ENCODE measurements around the gene ECHS1. TPM values are rescaled to one million over a fixed set of nuclear protein-coding genes. Genes with fewer than 3 reads are reported as not detected.

The ECHS1 gene
- total RNA-seq, 2 experiments from 2014 or later: 60.2 to 64.8 TPM

- Mint-ChIP-seq H3K27ac (no peak overlapping the region), H3K4me1 (ENCODE audit: low read depth) (peaks cover under 1% of the 10 kb centered on the region), H3K9me3 (no peaks in the 10 kb centered on the region), H3K36me3 (peaks cover 10% of the 10 kb centered on the region), H3K27me3 (no peaks in the 10 kb centered on the region), H3K4me3 (no peak overlapping the region)
- ChIA-PET POLR2A (no interaction called here), CTCF (interaction anchor here (2.6 kb wide), 1 partner anchor 32 kb away, joined by 13 read pairs; no protein-coding TSS in a partner anchor)
- intact Hi-C loops (cut with micrococcal nuclease): no loop called here
- no peak for DNase-seq
These were observed 11.9 kb downstream of the ECHS1 start for GRCh38 chr10:133361227-133361626.

- CTCF ChIA-PET: interaction anchor here (1.7 kb wide), 1 partner anchor 31 kb away, joined by 5 read pairs; no protein-coding TSS in a partner anchor
- no peak for DNase-seq
- no peaks in the 10 kb centered on the region for H3K27me3 Mint-ChIP-seq
- intact Hi-C loops (cut with micrococcal nuclease): loop anchor here (2.0 to 5.0 kb wide), 3 partner anchors 13 to 53 kb away; partner anchors contain the start of genes ECHS1, MTG1, TUBGCP2 and ZNF511
- H3K27ac Mint-ChIP-seq: no peak overlapping the region
- POLR2A ChIA-PET: no interaction called here
- no peaks in the 10 kb centered on the region for H3K9me3 Mint-ChIP-seq
- peaks cover 13% of the 10 kb centered on the region for H3K36me3 Mint-ChIP-seq
- H3K4me1 Mint-ChIP-seq (ENCODE audit: low read depth): peaks cover 3% of the 10 kb centered on the region
- H3K4me3 Mint-ChIP-seq: no peak overlapping the region
These were observed 13.1 kb downstream of the ECHS1 start for GRCh38 chr10:133359972-133360610.

GRCh38 chr10:133359554-133359971 lies 13.6 kb downstream of the ECHS1 start:
- intact Hi-C loops (cut with micrococcal nuclease): loop anchor here (2.0 to 5.0 kb wide), 3 partner anchors 13 to 52 kb away; partner anchors contain the start of genes ECHS1, MTG1, TUBGCP2 and ZNF511
- Mint-ChIP-seq H3K9me3 (no peaks in the 10 kb centered on the region), H3K27ac (no peak overlapping the region), H3K4me1 (ENCODE audit: low read depth) (peaks cover 3% of the 10 kb centered on the region), H3K4me3 (no peak overlapping the region), H3K36me3 (peaks cover 10% of the 10 kb centered on the region), H3K27me3 (no peaks in the 10 kb centered on the region)
- peak; percentile 32 for DNase-seq
- CTCF ChIA-PET: interaction anchor here (1.7 kb wide), 1 partner anchor 30 kb away, joined by 5 read pairs; no protein-coding TSS in a partner anchor
- POLR2A ChIA-PET: no interaction called here

DNA sequence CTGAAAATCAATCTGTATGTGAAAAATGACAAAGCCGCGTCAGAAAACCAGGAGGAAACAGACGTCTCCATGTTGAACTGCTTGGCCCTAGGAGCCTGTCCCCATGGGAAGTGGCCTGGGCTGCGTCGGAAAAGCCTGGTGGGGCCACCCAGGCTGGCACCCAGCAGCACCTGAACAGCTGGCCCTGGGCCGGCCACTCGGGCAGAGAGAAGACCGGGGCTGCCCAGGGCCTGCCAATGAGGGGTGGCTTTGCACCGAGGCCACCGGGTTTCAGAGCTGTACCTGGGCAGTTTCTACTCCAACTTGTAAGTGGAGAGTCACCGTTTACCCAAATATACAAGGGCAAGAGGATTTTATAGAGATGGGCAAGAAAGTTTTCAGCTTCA lies 14.2 kb downstream of the ECHS1 start:
- H3K27ac Mint-ChIP-seq: no peak overlapping the region
- H3K4me3 Mint-ChIP-seq: no peak overlapping the region
- POLR2A ChIA-PET: no interaction called here
- no peak for DNase-seq
- peaks cover 9% of the 10 kb centered on the region for H3K36me3 Mint-ChIP-seq
- H3K9me3 Mint-ChIP-seq: no peaks in the 10 kb centered on the region
- CTCF ChIA-PET: interaction anchor here (1.7 kb wide), 1 partner anchor 29 kb away, joined by 5 read pairs; no protein-coding TSS in a partner anchor
- intact Hi-C loops (cut with micrococcal nuclease): loop anchor here (2.0 to 5.0 kb wide), 3 partner anchors 14 to 52 kb away; partner anchors contain the start of genes ECHS1, MTG1, TUBGCP2 and ZNF511
- peaks cover 3% of the 10 kb centered on the region for H3K4me1 Mint-ChIP-seq (ENCODE audit: low read depth)
- H3K27me3 Mint-ChIP-seq: no peaks in the 10 kb centered on the region

- H3K36me3 Mint-ChIP-seq: peaks cover 9% of the 10 kb centered on the region
- H3K27me3 Mint-ChIP-seq: no peaks in the 10 kb centered on the region
- H3K27ac Mint-ChIP-seq: no peak overlapping the region
- H3K4me3 Mint-ChIP-seq: no peak overlapping the region
- peaks cover 3% of the 10 kb centered on the region for H3K4me1 Mint-ChIP-seq (ENCODE audit: low read depth)
- no peaks in the 10 kb centered on the region for H3K9me3 Mint-ChIP-seq
- ChIA-PET CTCF (interaction anchor here (1.0 to 1.7 kb wide), 2 partner anchors 29 kb away, joined by 5 to 7 read pairs; no protein-coding TSS in a partner anchor), POLR2A (interaction anchor here (1.0 to 1.2 kb wide), 3 partner anchors 10 to 83 kb away, joined by 3 to 5 read pairs (median 4); no protein-coding TSS in a partner anchor)
- DNase-seq: no peak
- intact Hi-C loops (cut with micrococcal nuclease): loop anchor here (2.0 to 5.0 kb wide), 3 partner anchors 14 to 51 kb away; partner anchors contain the start of genes ECHS1, MTG1, TUBGCP2 and ZNF511
These were observed 14.8 kb downstream of the ECHS1 start for GRCh38 chr10:133358162-133358924.

DNA sequence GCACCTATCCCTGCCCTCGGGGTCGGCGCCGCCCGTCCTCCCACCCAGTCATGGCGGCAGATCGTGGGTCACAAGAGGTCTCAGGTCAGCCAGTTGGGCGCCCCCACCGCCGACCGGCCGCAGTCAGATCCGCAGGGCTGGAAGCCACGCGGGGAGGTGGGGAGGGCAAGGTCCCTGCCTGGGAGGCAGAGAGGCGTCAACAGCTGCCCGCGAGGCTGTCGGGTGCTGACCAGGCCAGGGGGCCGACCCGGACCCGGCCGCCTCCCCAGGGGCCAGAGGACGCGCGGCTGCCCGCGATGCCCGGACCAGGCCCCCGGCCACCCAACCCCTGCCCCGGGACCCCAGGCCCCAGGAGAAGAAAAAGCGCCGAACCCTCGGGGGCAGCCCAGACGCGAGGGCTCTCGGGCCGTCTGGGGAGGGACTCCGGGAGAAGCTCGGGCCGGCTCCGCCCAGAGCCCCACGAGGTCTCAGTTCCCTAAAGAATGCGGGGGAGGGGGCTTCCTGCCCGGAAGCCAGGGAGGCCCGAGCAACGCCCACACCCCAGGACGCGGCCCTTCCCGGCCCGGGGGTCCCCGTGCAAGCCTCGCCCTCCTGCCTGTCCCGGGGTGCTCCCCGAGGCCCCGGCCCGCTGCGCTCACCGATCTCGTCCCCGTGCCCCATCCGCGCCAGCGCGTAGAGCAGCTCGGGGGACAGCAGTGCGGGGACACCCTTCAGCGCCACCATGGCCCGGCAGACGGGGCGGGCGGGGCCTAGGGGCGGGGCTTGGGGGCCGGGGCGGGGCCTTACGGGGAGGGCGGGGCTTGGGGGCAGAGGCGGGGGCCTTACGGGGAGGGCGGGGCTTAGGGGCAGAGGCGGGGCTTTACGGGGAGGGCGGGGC lies 15.6 kb downstream of the ECHS1 start, which contains the start of gene FUOM:
TSS of gene FUOM (minus strand) at position 735 of the 877 bp plus-strand sequence. CDS start at position 723, 12 bp downstream.
- intact Hi-C loops (cut with micrococcal nuclease): loop anchor here (2.0 to 5.0 kb wide), 3 partner anchors 15 to 50 kb away; partner anchors contain the start of genes ECHS1, MTG1, TUBGCP2 and ZNF511
- ChIA-PET POLR2A (interaction anchor here (1.0 to 1.2 kb wide), 3 partner anchors 9 to 82 kb away, joined by 3 to 5 read pairs (median 4); no protein-coding TSS in a partner anchor), CTCF (interaction anchor here (1.0 kb wide), 1 partner anchor 28 kb away, joined by 7 read pairs; no protein-coding TSS in a partner anchor)
- peaks cover 3% of the 10 kb centered on the region for H3K4me1 Mint-ChIP-seq (ENCODE audit: low read depth)
- peak within 1 kb of the TSS; percentile 69 for H3K27ac Mint-ChIP-seq
- H3K27me3 Mint-ChIP-seq: no peaks in the 10 kb centered on the region
- no peaks in the 10 kb centered on the region for H3K9me3 Mint-ChIP-seq
- peaks cover 9% of the 10 kb centered on the region for H3K36me3 Mint-ChIP-seq
- DNase-seq: peak; percentile 82
- peak within 1 kb of the TSS; percentile 78 for H3K4me3 Mint-ChIP-seq

GRCh38 chr10:133356549-133357284 lies 16.4 kb downstream of the ECHS1 start:
- POLR2A ChIA-PET: interaction anchor here (1.2 kb wide), 1 partner anchor 8 kb away, joined by 4 read pairs; no protein-coding TSS in a partner anchor
- H3K27me3 Mint-ChIP-seq: no peaks in the 10 kb centered on the region

GRCh38 chr10:133355991-133356390 lies 17.2 kb downstream of the ECHS1 start:
- CTCF ChIA-PET: no interaction called here
- POLR2A ChIA-PET: no interaction called here

More at GRCh38 chr10:133356549-133357284, 16.4 kb downstream of the ECHS1 start:
- no peak for DNase-seq
- H3K9me3 Mint-ChIP-seq: no peaks in the 10 kb centered on the region
- peaks cover 3% of the 10 kb centered on the region for H3K4me1 Mint-ChIP-seq (ENCODE audit: low read depth)
- peaks cover 3% of the 10 kb centered on the region for H3K36me3 Mint-ChIP-seq
- peak overlapping the region; percentile 78 for H3K4me3 Mint-ChIP-seq
- intact Hi-C loops (cut with micrococcal nuclease): loop anchor here (5.0 kb wide), 2 partner anchors 36 to 49 kb away; partner anchors contain the start of genes MTG1, TUBGCP2 and ZNF511
- H3K27ac Mint-ChIP-seq: peak overlapping the region; percentile 69
- CTCF ChIA-PET: interaction anchor here (1.0 kb wide), 1 partner anchor 27 kb away, joined by 7 read pairs; no protein-coding TSS in a partner anchor

GRCh38 chr10:133355266-133355665 lies 17.9 kb downstream of the ECHS1 start:
- intact Hi-C loops (cut with micrococcal nuclease): loop anchor here (5.0 kb wide), 2 partner anchors 37 to 48 kb away; partner anchors contain the start of genes MTG1, TUBGCP2 and ZNF511
- ChIA-PET POLR2A (no interaction called here), CTCF (no interaction called here)

More at GRCh38 chr10:133355991-133356390, 17.2 kb downstream of the ECHS1 start:
- H3K4me1 Mint-ChIP-seq (ENCODE audit: low read depth): peaks cover 3% of the 10 kb centered on the region
- H3K9me3 Mint-ChIP-seq: no peaks in the 10 kb centered on the region
- peak overlapping the region; percentile 65 for H3K4me3 Mint-ChIP-seq
- H3K36me3 Mint-ChIP-seq: peaks cover 3% of the 10 kb centered on the region
- DNase-seq: no peak
- H3K27ac Mint-ChIP-seq: no peak overlapping the region
- intact Hi-C loops (cut with micrococcal nuclease): loop anchor here (5.0 kb wide), 2 partner anchors 36 to 49 kb away; partner anchors contain the start of genes MTG1, TUBGCP2 and ZNF511
- no peaks in the 10 kb centered on the region for H3K27me3 Mint-ChIP-seq

DNA sequence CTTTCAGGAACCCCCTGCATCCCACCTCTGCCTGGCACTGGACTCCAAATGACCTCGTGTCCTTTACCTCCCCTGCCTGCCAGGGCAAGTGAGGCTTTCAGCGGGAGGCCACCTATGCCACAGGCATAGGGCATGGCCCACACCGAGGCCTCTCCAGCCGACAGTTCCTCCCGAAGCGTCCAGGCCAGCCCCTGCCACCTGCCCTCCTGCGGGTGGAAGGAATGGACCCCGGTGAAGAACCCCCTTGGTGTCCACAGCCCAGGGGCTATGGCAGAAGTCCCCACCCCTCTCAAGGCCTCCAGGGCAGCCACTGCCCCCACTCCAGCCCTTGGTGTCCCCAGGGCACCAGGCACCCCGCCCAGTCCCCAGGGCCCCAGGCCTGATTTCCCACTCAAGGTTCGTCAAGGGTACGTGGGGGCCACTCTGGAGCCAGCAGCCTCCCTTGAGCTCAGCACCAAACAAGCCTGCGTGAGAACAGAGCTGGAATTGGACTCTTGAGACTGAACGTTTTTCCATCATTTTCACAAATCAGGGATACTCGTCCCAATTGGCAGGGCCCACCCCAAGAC lies 18.4 kb downstream of the ECHS1 start:
- ChIA-PET POLR2A (no interaction called here), CTCF (no interaction called here)
- no peak overlapping the region for H3K4me3 Mint-ChIP-seq
- peaks cover 3% of the 10 kb centered on the region for H3K36me3 Mint-ChIP-seq
- no peaks in the 10 kb centered on the region for H3K9me3 Mint-ChIP-seq
- intact Hi-C loops (cut with micrococcal nuclease): loop anchor here (5.0 kb wide), 2 partner anchors 38 to 47 kb away; partner anchors contain the start of genes MTG1, TUBGCP2 and ZNF511
- H3K4me1 Mint-ChIP-seq (ENCODE audit: low read depth): peaks cover 3% of the 10 kb centered on the region
- no peak for DNase-seq
- no peaks in the 10 kb centered on the region for H3K27me3 Mint-ChIP-seq
- H3K27ac Mint-ChIP-seq: no peak overlapping the region

More at GRCh38 chr10:133355266-133355665, 17.9 kb downstream of the ECHS1 start:
- Mint-ChIP-seq H3K9me3 (no peaks in the 10 kb centered on the region), H3K4me3 (no peak overlapping the region), H3K27me3 (no peaks in the 10 kb centered on the region), H3K27ac (no peak overlapping the region), H3K4me1 (ENCODE audit: low read depth) (peaks cover 3% of the 10 kb centered on the region), H3K36me3 (peaks cover 3% of the 10 kb centered on the region)
- no peak for DNase-seq
